ENCODE data around the gene FBXW10.
"Not testable (repeated sequence)": the region's sequence is repeated elsewhere in the genome, so short reads cannot be mapped to it uniquely, and the experiment has no call there.

FBXW10 gene, protein sequence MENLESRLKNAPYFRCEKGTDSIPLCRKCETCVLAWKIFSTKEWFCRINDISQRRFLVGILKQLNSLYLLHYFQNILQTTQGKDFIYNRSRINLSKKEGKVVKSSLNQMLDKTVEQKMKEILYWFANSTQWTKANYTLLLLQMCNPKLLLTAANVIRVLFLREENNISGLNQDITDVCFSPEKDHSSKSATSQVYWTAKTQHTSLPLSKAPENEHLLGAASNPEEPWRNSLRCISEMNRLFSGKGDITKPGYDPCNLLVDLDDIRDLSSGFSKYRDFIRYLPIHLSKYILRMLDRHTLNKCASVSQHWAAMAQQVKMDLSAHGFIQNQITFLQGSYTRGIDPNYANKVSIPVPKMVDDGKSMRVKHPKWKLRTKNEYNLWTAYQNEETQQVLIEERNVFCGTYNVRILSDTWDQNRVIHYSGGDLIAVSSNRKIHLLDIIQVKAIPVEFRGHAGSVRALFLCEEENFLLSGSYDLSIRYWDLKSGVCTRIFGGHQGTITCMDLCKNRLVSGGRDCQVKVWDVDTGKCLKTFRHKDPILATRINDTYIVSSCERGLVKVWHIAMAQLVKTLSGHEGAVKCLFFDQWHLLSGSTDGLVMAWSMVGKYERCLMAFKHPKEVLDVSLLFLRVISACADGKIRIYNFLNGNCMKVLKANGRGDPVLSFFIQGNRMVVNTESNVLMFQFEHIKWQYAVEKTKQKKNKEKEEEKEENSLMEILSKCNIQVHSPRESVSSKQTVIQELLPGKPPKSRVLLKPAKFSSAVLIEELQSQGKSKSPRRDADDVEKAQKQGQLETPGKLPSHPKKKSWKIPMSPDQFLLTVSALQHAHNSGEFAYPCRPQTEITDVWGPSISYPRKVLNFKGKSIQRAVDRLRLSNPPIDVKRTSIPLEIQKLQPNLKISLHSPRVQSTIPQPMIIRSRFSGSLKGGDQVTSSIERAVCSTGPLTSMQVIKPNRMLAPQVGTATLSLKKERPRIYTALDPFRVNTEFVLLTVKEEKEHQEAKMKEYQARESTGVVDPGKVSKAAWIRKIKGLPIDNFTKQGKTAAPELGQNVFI

DNA sequence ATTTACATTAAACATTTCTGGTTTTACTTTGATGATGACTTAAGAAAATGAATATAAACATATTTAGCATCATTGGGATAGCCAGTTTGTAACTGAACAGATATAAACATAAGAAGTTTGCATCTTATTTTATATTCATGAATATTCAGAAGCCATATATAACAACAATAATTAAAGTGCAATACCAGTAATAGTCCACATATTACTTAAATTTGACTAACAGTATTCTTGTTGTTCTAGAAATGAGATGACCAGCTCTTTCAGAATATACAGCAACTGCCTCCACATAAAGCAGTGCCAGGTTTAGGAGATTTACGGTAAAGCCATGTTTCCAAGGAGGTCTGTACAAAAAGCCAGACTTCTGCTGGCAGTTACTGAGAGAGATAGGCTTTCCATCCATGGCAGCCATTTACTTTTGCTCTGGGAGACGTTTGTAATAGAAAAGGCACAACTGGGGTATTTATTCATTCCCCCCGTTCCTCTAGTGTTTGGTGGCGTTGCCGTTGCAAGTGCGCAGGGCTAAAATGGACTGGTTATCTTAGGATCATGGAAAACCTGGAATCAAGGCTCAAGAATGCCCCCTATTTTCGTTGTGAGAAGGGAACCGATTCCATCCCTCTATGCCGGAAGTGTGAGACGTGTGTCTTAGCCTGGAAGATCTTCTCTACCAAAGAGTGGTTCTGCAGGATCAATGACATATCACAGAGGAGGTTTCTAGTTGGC, at the start of gene FBXW10:
Gene FBXW10 (plus strand): TSS at position 356 of the 723 bp plus-strand sequence. CDS start 191 bp downstream, at position 547.
- not testable (repeated sequence) for DNase-seq (ENCODE audit: low read depth)

- DNase-seq (ENCODE audit: low read depth): not testable (repeated sequence)
These were observed 48.7 kb upstream of the FBXW10 start for GRCh38 chr17:18695143-18695542.

DNA sequence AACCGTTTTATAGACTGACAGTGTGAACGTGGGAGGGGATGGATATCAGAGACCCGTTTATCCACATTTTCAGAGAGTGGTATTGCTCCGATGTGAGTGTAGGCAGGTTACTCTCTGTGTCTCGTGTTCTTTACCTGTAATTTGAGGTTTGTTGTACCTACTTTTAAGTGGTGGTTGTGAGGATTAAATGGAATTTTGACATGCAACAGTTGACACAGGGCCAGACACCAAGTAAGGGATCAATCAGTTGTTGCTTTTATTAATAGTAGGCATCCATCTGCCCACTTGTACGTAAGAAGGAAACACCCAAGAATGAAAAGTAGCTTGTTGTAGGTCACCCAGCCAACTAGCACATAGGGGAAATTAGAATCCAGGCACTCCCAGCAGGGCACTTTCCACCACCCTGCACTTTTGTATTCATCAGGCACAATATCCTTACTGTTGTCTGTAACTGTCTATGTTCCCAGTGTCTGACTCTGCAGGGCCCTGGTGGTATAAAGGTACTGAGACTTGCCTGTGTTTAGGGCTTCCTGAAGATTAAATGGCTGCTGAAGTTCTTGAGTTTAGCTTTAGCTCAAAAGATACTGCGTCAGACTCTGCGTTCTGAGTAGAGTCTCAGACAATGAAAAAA, 45.3 kb upstream of the FBXW10 start:
- DNase-seq (ENCODE audit: low read depth): not testable (repeated sequence)

GRCh38 chr17:18705955-18706354, 37.9 kb upstream of the FBXW10 start:
- DNase-seq (ENCODE audit: low read depth): not testable (repeated sequence)

- not testable (repeated sequence) for DNase-seq (ENCODE audit: low read depth)
These were observed 35.6 kb upstream of the FBXW10 start for GRCh38 chr17:18708215-18708614.

- DNase-seq (ENCODE audit: low read depth): peak; percentile 19
These were observed 31.4 kb upstream of the FBXW10 start for GRCh38 chr17:18712354-18712999.

GRCh38 chr17:18718643-18719427, 25.0 kb upstream of the FBXW10 start:
- DNase-seq (ENCODE audit: low read depth): not testable (repeated sequence)

GRCh38 chr17:18719428-18720110, 24.3 kb upstream of the FBXW10 start:
- not testable (repeated sequence) for DNase-seq (ENCODE audit: low read depth)

GRCh38 chr17:18721775-18722547, 21.9 kb upstream of the FBXW10 start:
- not testable (repeated sequence) for DNase-seq (ENCODE audit: low read depth)

- DNase-seq (ENCODE audit: low read depth): not testable (repeated sequence)
These were observed 21.2 kb upstream of the FBXW10 start for GRCh38 chr17:18722612-18723011.

DNA sequence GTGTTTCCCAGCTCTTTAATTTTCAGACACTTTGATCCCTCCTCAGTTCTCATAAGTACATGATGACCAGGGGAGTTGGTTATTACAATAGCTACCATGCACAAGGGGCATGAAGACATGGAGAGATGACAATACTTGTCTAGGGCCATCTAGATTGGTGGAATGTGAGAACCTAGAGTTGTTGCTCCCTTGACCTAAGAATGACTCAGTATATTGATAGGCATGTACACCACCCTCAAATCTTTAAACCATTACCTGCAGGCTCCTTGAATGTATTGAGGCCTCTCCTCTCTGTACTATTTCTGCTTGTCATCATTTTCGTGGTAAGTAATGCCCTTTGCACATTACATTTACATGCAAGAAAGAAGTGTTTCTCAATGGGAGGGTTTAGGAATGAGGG, 20.3 kb upstream of the FBXW10 start:
- not testable (repeated sequence) for DNase-seq (ENCODE audit: low read depth)

DNA sequence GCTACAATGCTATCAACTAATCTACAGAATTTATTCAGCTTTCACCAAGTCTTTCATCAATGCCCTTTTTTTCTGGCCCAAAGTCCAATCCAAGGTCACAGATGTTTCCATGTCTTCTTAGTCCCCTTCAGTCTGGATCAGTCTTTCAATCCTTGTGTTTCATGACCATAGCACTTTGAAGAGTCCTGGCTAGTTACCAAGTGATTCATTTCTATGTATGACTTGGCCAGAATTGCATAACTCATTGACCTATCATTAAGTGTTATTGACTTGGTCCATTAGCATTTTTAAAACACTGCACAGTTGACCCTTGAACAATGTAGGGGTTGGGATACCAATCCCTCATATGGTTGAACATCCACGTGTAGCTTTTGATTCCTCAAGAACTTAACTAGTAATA, 11.4 kb upstream of the FBXW10 start:
- not testable (repeated sequence) for DNase-seq (ENCODE audit: low read depth)

DNA sequence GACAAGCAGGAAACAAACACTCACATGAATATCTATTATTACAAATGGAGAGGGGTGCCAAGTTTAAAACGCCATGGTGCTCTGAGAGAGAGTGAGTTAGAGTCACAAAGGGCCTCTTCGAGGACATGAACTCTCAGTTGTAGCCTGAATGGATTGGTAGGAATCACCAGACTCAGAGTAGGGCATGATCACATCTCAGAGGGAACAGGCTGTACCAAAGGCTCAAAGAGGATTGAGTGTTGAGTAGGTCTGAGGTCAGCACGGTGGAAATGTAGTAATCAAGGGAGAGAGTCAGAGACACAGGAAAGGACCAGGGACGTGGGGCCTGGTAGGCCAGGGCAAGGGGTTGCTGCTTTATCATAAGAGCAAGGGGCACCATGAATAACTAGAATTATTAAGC, 10.5 kb upstream of the FBXW10 start:
- not testable (repeated sequence) for DNase-seq (ENCODE audit: low read depth)

DNA sequence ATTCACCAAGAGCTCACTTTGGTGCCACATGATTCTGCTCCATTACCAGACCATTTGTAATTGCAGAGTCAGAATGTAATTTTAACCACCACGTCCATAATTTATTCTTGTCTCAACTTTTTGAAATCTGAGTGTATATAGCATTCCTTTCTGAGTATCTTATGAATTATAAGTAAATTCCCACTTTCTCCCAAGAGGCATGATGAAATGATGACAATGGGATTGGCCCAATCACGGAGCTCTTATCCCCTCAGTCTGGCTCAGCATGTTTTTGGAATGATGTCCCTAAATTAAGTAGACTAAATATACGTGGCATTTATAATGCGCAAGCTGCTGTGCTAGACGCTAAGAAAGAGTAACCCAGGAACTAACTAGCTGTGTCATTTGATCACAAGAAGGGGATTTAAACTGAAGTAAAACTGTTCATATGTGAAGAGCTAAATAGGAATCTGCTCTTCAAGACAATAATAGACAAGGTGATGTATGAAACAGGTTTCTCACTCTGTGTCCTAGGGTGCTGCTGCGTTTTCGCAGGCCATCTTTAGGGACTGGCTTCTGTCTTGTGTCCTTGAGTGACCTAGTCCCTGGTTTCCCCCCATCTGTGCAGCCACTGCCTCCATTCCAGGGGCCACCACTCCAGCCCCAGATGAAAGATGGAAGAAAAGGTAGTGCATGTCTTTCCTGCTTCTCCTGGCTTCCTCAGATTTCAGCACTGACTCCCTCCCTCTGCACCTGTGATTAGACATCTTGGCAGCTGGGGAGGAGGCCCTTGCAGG, 4.0 kb upstream of the FBXW10 start:
- DNase-seq (ENCODE audit: low read depth): not testable (repeated sequence)

DNA sequence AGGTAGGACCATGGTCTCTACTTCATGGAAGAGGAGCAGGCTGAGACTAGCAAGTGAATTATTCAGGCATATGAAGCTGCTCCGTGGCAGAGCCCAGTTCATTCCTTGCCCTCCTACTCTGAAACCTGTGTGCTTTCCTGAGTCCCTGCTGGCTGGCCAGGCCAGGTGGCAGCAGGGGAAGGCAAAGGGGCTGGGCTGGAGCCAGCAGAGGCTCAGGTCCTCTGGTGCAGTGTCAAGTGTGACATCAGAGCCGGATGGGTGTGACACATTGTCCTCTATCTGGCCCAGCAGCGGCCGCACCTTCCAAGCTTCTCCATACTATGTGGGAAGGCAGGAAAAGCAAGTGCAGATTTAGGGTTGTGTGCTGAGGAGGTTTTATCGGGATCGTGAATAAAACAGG, 2.6 kb upstream of the FBXW10 start:
- not testable (repeated sequence) for DNase-seq (ENCODE audit: low read depth)

DNA sequence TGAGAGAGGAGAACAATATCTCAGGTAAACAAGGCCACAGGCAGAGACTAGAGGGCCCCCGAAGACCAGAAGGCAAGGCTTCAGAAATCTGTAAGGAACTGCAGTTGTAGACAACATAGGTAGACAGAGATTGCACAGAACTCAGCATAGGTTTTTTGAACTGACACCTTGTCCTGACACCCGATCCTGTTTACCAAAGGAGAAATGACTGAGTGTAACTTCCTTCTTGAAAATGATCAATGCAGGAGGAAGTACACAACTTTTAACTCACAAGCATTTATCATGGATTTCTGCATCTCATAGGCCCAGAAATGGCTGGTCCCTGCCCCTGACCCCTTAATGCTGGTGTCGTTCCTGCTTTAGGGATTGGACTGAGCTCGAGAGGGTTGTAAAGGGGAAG, 872 bp downstream of the FBXW10 start:
- not testable (repeated sequence) for DNase-seq (ENCODE audit: low read depth)

DNA sequence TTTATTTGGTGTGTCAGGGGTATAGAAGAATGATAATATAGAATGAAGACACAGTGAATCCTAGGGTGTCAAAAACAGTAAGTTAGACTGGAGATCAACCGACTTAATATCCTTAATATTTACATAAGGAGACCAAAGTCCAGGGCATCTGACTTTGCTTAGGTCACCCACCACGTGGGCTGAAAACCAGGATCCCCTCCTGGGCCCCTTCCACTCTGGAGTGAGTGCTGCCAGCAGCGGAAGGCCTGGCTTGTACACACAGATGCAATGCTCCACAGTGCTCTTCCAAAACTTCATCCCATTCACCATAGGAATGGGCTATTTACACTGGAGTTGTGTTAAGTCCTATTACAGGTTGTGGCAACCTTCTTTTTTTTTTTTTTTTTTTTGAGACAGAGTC, 2.7 kb downstream of the FBXW10 start:
- not testable (repeated sequence) for DNase-seq (ENCODE audit: low read depth)

DNA sequence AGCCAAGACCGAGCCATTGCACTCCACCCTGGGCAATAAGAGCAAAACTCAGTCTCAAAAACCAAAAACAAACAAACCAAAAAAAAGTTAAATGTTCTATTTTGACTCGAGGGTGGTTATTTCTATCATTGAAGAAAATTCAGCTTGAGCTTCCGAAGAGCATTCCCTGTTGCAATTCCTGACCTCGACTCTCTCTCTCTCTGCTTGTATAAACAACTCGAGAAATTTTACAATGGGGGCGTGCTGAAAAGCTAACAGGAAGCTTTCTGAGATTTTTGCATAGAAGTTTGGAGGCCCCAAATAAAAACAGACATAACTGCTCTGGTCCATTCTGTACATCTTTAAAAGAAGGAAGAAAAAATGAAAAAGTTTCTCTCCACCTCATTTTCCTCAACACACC, 3.6 kb downstream of the FBXW10 start:
- DNase-seq (ENCODE audit: low read depth): not testable (repeated sequence)

All from stimulated activated CD8-positive, alpha-beta memory T cell treated with anti-CD3 and anti-CD28 coated beads, Interleukin-12 subunit alpha, Interleukin-12 subunit beta, amount 100 ng/mL, for 4 hours (primary cell).